Measurements from ENCODE around the gene WDR33. TPM values are rescaled to one million over a fixed set of nuclear protein-coding genes. Genes with fewer than 3 reads are reported as not detected.

Gene WDR33
- total RNA-seq, 1 donor from 2014 or later: 23.5 TPM

- no peak for TF ChIP-seq CTCF (IDR thresholded peaks at IDR 0.05; ENCODE audit: insufficient read depth, low read length, poor library complexity, severe bottlenecking)
- H3K27me3 ChIP-seq (ENCODE audit: control insufficient read depth, insufficient read depth, low read length): no peaks in the 10 kb centered on the region
- H3K36me3 ChIP-seq (ENCODE audit: control insufficient read depth, insufficient read depth, low read length): peaks cover 4% of the 10 kb centered on the region
- H3K4me3 ChIP-seq (ENCODE audit: low read depth, low read length): no peak overlapping the region
- no peak for DNase-seq (ENCODE audit: low read depth)
These were observed 41.4 kb upstream of the WDR33 start for GRCh38 chr2:127852388-127852787.

GRCh38 chr2:127847931-127848330 is 37.0 kb upstream of the WDR33 start:
- H3K4me3 ChIP-seq (ENCODE audit: low read depth, low read length): no peak overlapping the region
- DNase-seq (ENCODE audit: low read depth): no peak
- H3K27me3 ChIP-seq (ENCODE audit: control insufficient read depth, insufficient read depth, low read length): no peaks in the 10 kb centered on the region
- H3K36me3 ChIP-seq (ENCODE audit: control insufficient read depth, insufficient read depth, low read length): peaks cover 7% of the 10 kb centered on the region
- TF ChIP-seq CTCF (IDR thresholded peaks at IDR 0.05; ENCODE audit: insufficient read depth, low read length, poor library complexity, severe bottlenecking): no peak

- no peak for TF ChIP-seq CTCF (IDR thresholded peaks at IDR 0.05; ENCODE audit: insufficient read depth, low read length, poor library complexity, severe bottlenecking)
These were observed 34.0 kb upstream of the WDR33 start for GRCh38 chr2:127844973-127845372.

GRCh38 chr2:127843677-127844076 is 32.7 kb upstream of the WDR33 start:
- TF ChIP-seq CTCF (IDR thresholded peaks at IDR 0.05; ENCODE audit: insufficient read depth, low read length, poor library complexity, severe bottlenecking): no peak
- H3K4me3 ChIP-seq (ENCODE audit: low read depth, low read length): no peak overlapping the region
- peaks cover 5% of the 10 kb centered on the region for H3K36me3 ChIP-seq (ENCODE audit: control insufficient read depth, insufficient read depth, low read length)
- no peak for DNase-seq (ENCODE audit: low read depth)
- H3K27me3 ChIP-seq (ENCODE audit: control insufficient read depth, insufficient read depth, low read length): no peaks in the 10 kb centered on the region

More at GRCh38 chr2:127844973-127845372, 34.0 kb upstream of the WDR33 start:
- Histone ChIP-seq H3K4me3 (ENCODE audit: low read depth, low read length) (no peak overlapping the region), H3K27me3 (ENCODE audit: control insufficient read depth, insufficient read depth, low read length) (no peaks in the 10 kb centered on the region), H3K36me3 (ENCODE audit: control insufficient read depth, insufficient read depth, low read length) (peaks cover 5% of the 10 kb centered on the region)
- no peak for DNase-seq (ENCODE audit: low read depth)

DNA sequence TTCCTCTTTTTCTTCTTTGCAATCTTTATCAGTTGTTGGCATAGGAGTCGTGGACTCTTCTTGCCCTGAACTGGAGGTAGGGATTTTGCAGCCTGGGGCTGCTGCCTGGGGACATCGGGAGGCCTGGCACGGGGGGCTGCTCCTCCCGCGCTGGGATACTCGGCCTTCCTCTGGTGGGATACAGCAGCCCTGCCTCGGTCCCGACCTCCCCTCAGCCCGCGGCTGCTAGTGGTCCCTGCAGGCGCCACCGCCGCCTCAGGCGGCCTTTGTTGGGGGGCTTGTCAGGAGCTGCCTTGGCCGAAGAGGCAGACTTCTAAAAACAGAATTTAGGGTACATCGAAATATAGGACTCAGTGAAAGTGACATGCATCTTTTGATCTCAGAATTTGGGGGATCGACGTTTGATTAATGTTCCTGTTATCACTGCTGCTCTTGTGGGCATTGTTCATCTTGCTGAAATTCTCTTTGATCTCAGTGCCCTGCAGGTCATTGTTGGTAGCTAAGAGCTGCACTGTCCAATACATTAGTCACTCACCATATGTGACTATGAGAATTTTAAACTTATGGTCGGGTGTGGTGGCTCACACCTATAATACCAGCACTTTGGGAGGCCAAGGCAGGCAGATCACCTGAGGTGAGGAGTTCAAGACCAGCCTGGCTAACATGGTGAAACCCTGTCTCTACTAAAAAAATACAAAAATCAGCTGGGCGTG is 30.7 kb upstream of the WDR33 start:
- Histone ChIP-seq H3K36me3 (ENCODE audit: control insufficient read depth, insufficient read depth, low read length) (peaks cover 1% of the 10 kb centered on the region), H3K4me3 (ENCODE audit: low read depth, low read length) (no peak overlapping the region), H3K27me3 (ENCODE audit: control insufficient read depth, insufficient read depth, low read length) (no peaks in the 10 kb centered on the region)
- no peak for DNase-seq (ENCODE audit: low read depth)
- no peak for TF ChIP-seq CTCF (IDR thresholded peaks at IDR 0.05; ENCODE audit: insufficient read depth, low read length, poor library complexity, severe bottlenecking)

GRCh38 chr2:127840893-127841292 is 29.9 kb upstream of the WDR33 start:
- TF ChIP-seq CTCF (IDR thresholded peaks at IDR 0.05; ENCODE audit: insufficient read depth, low read length, poor library complexity, severe bottlenecking): no peak
- no peak for DNase-seq (ENCODE audit: low read depth)
- Histone ChIP-seq H3K36me3 (ENCODE audit: control insufficient read depth, insufficient read depth, low read length) (peaks cover 1% of the 10 kb centered on the region), H3K4me3 (ENCODE audit: low read depth, low read length) (no peak overlapping the region), H3K27me3 (ENCODE audit: control insufficient read depth, insufficient read depth, low read length) (no peaks in the 10 kb centered on the region)
